ENCODE data around the gene TBC1D22A. TPM values are rescaled to one million over a fixed set of nuclear protein-coding genes. Genes with fewer than 3 reads are reported as not detected.

Gene TBC1D22A
- polyA plus RNA-seq, 1 donor from 2014 or later: 9.3 TPM

DNA sequence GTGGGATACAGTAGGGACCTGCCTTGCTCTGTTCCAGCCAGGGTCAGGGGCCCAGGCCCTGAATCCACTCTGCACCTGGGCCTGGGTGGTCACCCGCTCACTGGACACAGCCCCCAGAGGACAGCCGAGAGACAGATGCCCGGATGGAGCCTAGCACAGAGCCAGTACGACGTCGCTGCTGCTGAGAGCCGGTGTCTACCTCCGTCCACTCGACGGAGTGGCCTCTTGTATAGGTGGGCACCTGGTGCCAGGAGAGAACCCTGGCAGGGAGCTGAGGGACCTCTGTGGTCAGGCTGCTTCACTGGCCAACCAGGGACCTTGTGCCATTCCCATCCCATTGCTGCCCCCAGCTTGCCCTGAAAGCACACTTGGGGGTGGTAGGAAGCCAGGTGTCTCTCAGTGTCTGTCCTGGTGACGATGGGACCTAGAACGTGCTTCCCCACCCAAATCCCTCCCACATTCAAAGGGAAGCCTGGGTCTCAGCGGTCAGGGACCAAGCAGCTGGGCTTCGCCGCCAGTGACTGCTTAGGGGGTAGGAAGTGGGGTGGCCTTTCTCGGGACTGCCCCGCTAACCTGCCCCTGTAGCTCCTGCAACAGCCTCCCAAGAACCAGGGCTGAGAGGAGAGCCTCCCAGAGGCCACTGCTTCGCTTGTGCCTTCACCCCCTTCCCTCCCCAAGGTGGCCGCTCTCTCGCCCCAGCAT is 14.1 kb upstream of the TBC1D22A start:
- no peaks in the 10 kb centered on the region for H3K27me3 ChIP-seq (ENCODE audit: insufficient read depth, low read depth, low read length)
- no peaks in the 10 kb centered on the region for H3K36me3 ChIP-seq (ENCODE audit: insufficient read depth, low read length)
- H3K27ac ChIP-seq (ENCODE audit: low read length): no peak overlapping the region
- H3K79me2 ChIP-seq (replicated peaks; ENCODE audit: insufficient read depth, low read length): no peaks in the 10 kb centered on the region
- H3K9me2 ChIP-seq (ENCODE audit: insufficient read depth, low read length): no peaks in the 10 kb centered on the region
- no peaks in the 10 kb centered on the region for H3K9me3 ChIP-seq (ENCODE audit: low read length)
- H4K20me1 ChIP-seq (ENCODE audit: insufficient read depth): no peaks in the 10 kb centered on the region
- H3K4me2 ChIP-seq (ENCODE audit: low read length): no peak overlapping the region
- H2AFZ ChIP-seq (ENCODE audit: low read depth, low read length): no peak overlapping the region
- H3F3A ChIP-seq (ENCODE audit: insufficient read depth, low read length, poor library complexity, severe bottlenecking): no peaks in the 10 kb centered on the region
- no peak overlapping the region for H3K9ac ChIP-seq (ENCODE audit: low read length)
- no peak for TF ChIP-seq SMC3 (conservative IDR thresholded peaks at IDR 0.05; ENCODE audit: poor library complexity)
- no peak for TF ChIP-seq MXI1 (conservative IDR thresholded peaks at IDR 0.05; ENCODE audit: poor library complexity, severe bottlenecking)
- TF ChIP-seq RAD21 (conservative IDR thresholded peaks at IDR 0.05): no peak
- TF ChIP-seq TAF1 (IDR thresholded peaks at IDR 0.05; ENCODE audit: low read depth): no peak
- no peak overlapping the region for H3K4me3 ChIP-seq (ENCODE audit: low read length)

DNA sequence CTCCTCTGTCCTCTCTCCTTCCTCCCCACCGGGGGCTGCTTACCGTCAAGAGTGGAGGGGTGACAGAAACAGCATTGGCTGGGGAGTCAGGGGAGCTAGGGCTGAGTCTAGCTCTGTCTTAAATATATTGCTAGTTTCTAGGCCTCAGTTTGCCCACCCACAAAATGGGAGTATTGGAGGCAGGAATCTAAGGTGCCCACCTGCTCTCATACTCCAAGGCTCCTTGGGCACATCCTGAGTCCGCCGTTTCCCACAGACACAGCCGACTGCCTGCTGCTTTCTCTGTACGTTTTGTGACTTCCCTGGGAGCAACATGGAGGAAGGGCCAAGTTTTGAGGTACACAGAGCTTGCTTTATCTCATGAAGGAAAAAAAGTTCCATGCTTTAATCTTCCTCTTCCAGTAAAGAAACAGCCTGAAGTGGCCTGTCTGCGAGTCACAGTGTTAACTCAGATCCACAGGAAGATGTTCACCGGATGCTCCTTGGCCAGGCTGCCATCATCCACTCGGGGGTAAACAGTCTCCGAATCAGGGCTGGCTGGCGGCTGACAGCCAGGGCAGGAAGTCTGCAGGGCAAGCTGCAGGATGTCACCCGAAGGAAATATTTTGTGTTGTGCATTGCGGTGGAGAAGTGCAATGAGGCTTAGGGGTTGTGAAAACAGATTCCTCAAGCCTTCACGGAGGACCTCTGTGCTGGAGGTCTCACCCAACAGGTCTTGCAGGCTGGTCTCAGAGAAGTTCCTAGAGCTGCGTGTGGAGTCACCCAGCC is 13.4 kb upstream of the TBC1D22A start:
- Histone ChIP-seq H3K9me2 (ENCODE audit: insufficient read depth, low read length) (no peaks in the 10 kb centered on the region), H3F3A (ENCODE audit: insufficient read depth, low read length, poor library complexity, severe bottlenecking) (no peaks in the 10 kb centered on the region), H3K4me3 (ENCODE audit: low read length) (no peak overlapping the region), H3K9me3 (ENCODE audit: low read length) (no peaks in the 10 kb centered on the region), H4K20me1 (ENCODE audit: insufficient read depth) (no peaks in the 10 kb centered on the region), H3K27ac (ENCODE audit: low read length) (no peak overlapping the region), H3K27me3 (ENCODE audit: insufficient read depth, low read depth, low read length) (no peaks in the 10 kb centered on the region), H3K9ac (ENCODE audit: low read length) (no peak overlapping the region), H3K79me2 (replicated peaks; ENCODE audit: insufficient read depth, low read length) (no peaks in the 10 kb centered on the region), H2AFZ (ENCODE audit: low read depth, low read length) (no peak overlapping the region), H3K36me3 (ENCODE audit: insufficient read depth, low read length) (no peaks in the 10 kb centered on the region), H3K4me2 (ENCODE audit: low read length) (no peak overlapping the region)
- no peak for TF ChIP-seq SMC3 (conservative IDR thresholded peaks at IDR 0.05; ENCODE audit: poor library complexity)
- no peak for TF ChIP-seq EZH2 (IDR thresholded peaks at IDR 0.05; ENCODE audit: borderline replicate concordance, insufficient read depth, low read length, poor library complexity, severe bottlenecking)
- no peak for TF ChIP-seq POLR2AphosphoS5 (IDR thresholded peaks at IDR 0.05)
- TF ChIP-seq, protein P1, sequence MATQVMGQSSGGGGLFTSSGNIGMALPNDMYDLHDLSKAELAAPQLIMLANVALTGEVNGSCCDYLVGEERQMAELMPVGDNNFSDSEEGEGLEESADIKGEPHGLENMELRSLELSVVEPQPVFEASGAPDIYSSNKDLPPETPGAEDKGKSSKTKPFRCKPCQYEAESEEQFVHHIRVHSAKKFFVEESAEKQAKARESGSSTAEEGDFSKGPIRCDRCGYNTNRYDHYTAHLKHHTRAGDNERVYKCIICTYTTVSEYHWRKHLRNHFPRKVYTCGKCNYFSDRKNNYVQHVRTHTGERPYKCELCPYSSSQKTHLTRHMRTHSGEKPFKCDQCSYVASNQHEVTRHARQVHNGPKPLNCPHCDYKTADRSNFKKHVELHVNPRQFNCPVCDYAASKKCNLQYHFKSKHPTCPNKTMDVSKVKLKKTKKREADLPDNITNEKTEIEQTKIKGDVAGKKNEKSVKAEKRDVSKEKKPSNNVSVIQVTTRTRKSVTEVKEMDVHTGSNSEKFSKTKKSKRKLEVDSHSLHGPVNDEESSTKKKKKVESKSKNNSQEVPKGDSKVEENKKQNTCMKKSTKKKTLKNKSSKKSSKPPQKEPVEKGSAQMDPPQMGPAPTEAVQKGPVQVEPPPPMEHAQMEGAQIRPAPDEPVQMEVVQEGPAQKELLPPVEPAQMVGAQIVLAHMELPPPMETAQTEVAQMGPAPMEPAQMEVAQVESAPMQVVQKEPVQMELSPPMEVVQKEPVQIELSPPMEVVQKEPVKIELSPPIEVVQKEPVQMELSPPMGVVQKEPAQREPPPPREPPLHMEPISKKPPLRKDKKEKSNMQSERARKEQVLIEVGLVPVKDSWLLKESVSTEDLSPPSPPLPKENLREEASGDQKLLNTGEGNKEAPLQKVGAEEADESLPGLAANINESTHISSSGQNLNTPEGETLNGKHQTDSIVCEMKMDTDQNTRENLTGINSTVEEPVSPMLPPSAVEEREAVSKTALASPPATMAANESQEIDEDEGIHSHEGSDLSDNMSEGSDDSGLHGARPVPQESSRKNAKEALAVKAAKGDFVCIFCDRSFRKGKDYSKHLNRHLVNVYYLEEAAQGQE (IDR thresholded peaks at IDR 0.05; ENCODE audit: borderline replicate concordance): no peak
- TF ChIP-seq TAF1 (IDR thresholded peaks at IDR 0.05; ENCODE audit: low read depth): no peak
- TF ChIP-seq EP300 (conservative IDR thresholded peaks at IDR 0.05; ENCODE audit: poor library complexity, severe bottlenecking): no peak
- no peak for TF ChIP-seq MXI1 (conservative IDR thresholded peaks at IDR 0.05; ENCODE audit: poor library complexity, severe bottlenecking)
- TF ChIP-seq, protein P2, sequence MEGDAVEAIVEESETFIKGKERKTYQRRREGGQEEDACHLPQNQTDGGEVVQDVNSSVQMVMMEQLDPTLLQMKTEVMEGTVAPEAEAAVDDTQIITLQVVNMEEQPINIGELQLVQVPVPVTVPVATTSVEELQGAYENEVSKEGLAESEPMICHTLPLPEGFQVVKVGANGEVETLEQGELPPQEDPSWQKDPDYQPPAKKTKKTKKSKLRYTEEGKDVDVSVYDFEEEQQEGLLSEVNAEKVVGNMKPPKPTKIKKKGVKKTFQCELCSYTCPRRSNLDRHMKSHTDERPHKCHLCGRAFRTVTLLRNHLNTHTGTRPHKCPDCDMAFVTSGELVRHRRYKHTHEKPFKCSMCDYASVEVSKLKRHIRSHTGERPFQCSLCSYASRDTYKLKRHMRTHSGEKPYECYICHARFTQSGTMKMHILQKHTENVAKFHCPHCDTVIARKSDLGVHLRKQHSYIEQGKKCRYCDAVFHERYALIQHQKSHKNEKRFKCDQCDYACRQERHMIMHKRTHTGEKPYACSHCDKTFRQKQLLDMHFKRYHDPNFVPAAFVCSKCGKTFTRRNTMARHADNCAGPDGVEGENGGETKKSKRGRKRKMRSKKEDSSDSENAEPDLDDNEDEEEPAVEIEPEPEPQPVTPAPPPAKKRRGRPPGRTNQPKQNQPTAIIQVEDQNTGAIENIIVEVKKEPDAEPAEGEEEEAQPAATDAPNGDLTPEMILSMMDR (IDR thresholded peaks at IDR 0.05; ENCODE audit: poor library complexity, severe bottlenecking): no peak
- no peak for TF ChIP-seq RAD21 (conservative IDR thresholded peaks at IDR 0.05)
